HepG2 (cell line): Measurements from ENCODE around the gene MTHFD1. TPM values are rescaled to one million over a fixed set of nuclear protein-coding genes. Genes with fewer than 3 reads are reported as not detected.

Experiments used
- ATAC-seq: fragments of 200-7000 bp; cut with Tn5 transposase; 3 replicates; pipeline ENCODE4 v1.9.1; 2020; ENCODE audit warnings: mild to moderate bottlenecking, moderate library complexity
- BruUV-seq: library from RNA; stranded (reverse); fragments of 400-500 nt; replicated peaks from 2 replicates; lab custom pipeline; 2021; lab: Mats Ljungman, UMichigan
- CTCF ChIA-PET: fragments of 300-600 bp; formaldehyde crosslinking; extraction: SDS; loops from one replicate; lab custom pipeline; 2021; ENCODE audit warnings: low total read pairs, inconsistent platforms, low intra/inter-chr PET ratio; lab: Yijun Ruan, JAX
- POLR2A ChIA-PET: fragments of 350-600 bp; sonication (Branson Sonifier 250); formaldehyde crosslinking; loops from one replicate; lab custom pipeline; 2020; ENCODE audit warnings: antibody characterized with exemption, inconsistent platforms; lab: Yijun Ruan, JAX
- DNase-seq: peaks from one replicate; pipeline ENCODE4 v3.0.0-alpha.2; 2015; ENCODE audit warnings: low spot score
- FAIRE-seq: peaks from 3 replicates; lab custom pipeline; 2011; peaks lifted over from hg19 to GRCh38; lab: Jason Lieb, UNC
- H2AFZ ChIP-seq: one replicate; pipeline ENCODE4 v1.6.1; 2011; ENCODE audit warnings: low read length, inconsistent platforms
- H3K27ac ChIP-seq: fragments of 300-600 bp; 3 replicates; pipeline ENCODE4 v1.8.0; 2011; ENCODE audit warnings: mixed run types, mild to moderate bottlenecking, mixed read lengths, low read length, inconsistent platforms; ENCODE audit not compliant: insufficient read depth; ENCODE audit errors: extremely low read length
- H3K27me3 ChIP-seq, 2 experiments: fragments of 200-600 bp in 1 of 2; 2 replicates in 1 of 2; 3 replicates in 1 of 2; pipeline versions ENCODE4 v1.6.0 to v1.8.0; 2011; ENCODE audit warnings: low read length in 2 of 2, mild to moderate bottlenecking in 2 of 2, moderate library complexity in 2 of 2, inconsistent platforms in 1 of 2; ENCODE audit not compliant: insufficient read depth in 2 of 2, control insufficient read depth in 1 of 2
- H3K36me3 ChIP-seq, 2 experiments: fragments of 200-600 bp in 1 of 2; replicated peaks in 1 of 2; 2 replicates in 1 of 2; 3 replicates in 1 of 2; pipeline versions ENCODE4 v1.5.1 to v1.8.0; 2011; ENCODE audit warnings: low read length in 2 of 2, inconsistent platforms in 1 of 2; ENCODE audit not compliant: insufficient read depth in 2 of 2, control insufficient read depth in 1 of 2
- H3K4me1 ChIP-seq: 2 replicates; pipeline ENCODE4 v1.5.1; 2012; ENCODE audit warnings: low read length, inconsistent platforms; ENCODE audit not compliant: insufficient read depth
- H3K4me2 ChIP-seq: 2 replicates; pipeline ENCODE4 v1.6.0; 2011; ENCODE audit warnings: low read depth, low read length, inconsistent platforms
- H3K4me3 ChIP-seq, 3 experiments: fragments of 200-600 bp in 1 of 3; sonication (generic), shearing (Covaris generic) in 1 of 3; replicated peaks in 1 of 3; 2 replicates each; pipeline ENCODE4 v1.5.1; 2011 to 2016; ENCODE audit warnings: low read length in 3 of 3, inconsistent platforms in 2 of 3, low read depth in 2 of 3, mild to moderate bottlenecking in 2 of 3, control low read depth in 1 of 3, mixed read lengths in 1 of 3; ENCODE audit not compliant: insufficient read depth in 1 of 3
- H3K79me2 ChIP-seq: one replicate; pipeline ENCODE4 v1.6.1; 2011; ENCODE audit warnings: low read length, inconsistent platforms; ENCODE audit not compliant: insufficient read depth
- H3K9ac ChIP-seq: 2 replicates; pipeline ENCODE4 v1.6.0; 2011; ENCODE audit warnings: mild to moderate bottlenecking, low read depth, low read length, inconsistent platforms; ENCODE audit not compliant: insufficient read depth
- H3K9me3 ChIP-seq: 2 replicates; pipeline ENCODE4 v1.5.1; 2012; ENCODE audit warnings: mild to moderate bottlenecking, low read length
- H4K20me1 ChIP-seq: 2 replicates; pipeline ENCODE4 v1.6.0; 2011; ENCODE audit warnings: inconsistent platforms, mild to moderate bottlenecking, low read length, moderate library complexity; ENCODE audit not compliant: insufficient read depth
- CBX1 ChIP-seq: IDR thresholded peaks from one replicate; pipeline ENCODE4 v1.6.1; 2016; ENCODE audit warnings: antibody characterized with exemption, low read depth
- SOX6 ChIP-seq, 2 experiments: fragments of 450-650 bp in 1 of 2; sonication (generic) in 1 of 2; formaldehyde crosslinking in 1 of 2; IDR thresholded peaks; 2 replicates each; pipeline versions ENCODE4 v1.4.0 to v1.6.1; 2017 to 2020; ENCODE audit warnings: antibody characterized with exemption in 1 of 2, mild to moderate bottlenecking in 1 of 2, missing genetic modification reagents in 1 of 2
- U2AF2 ChIP-seq: fragments of 200-400 bp; formaldehyde crosslinking; IDR thresholded peaks from 2 replicates; pipeline ENCODE4 v1.6.1; 2017; ENCODE audit warnings: low read depth, mild to moderate bottlenecking, low read length
- ZNF589 ChIP-seq: sonication (generic); formaldehyde crosslinking; conservative IDR thresholded peaks from 2 replicates; pipeline ENCODE4 v1.8.0; 2022; ENCODE audit warnings: mild to moderate bottlenecking, moderate library complexity, missing genetic modification reagents
- WGBS: methylation state at CpG from one replicate; pipeline ENCODE4 v1.1.6; 2017; ENCODE audit warnings: low lambda C conversion rate; 5-methylcytosine and 5-hydroxymethylcytosine counted together
- in situ Hi-C: cut with HindIII; loops from 2 replicates; pipeline ENCODE4 v1.10.0; 2017; ENCODE audit warnings: low pct_unique_long_range_greater_than_20kb; ENCODE audit not compliant: extremely low pct_ligation_motif_present
- intact Hi-C: fragments of 100-400 bp; cut with micrococcal nuclease; formaldehyde crosslinking; loops from one replicate; pipeline ENCODE4 v1.10.0; 2022; ENCODE audit not compliant: unreplicated experiment
- polyA plus RNA-seq, 8 experiments: library from polyadenylated mRNA; depleted of rRNA in 3 of 8; stranded (reverse) in 7 of 8; unstranded in 1 of 8; fragments of >200 nt; fragmentation: Illumina TruSeq in 4 of 8; extraction: Trizol in 4 of 8; gene quantifications; 2 replicates each; pipeline versions ENCODE4 v1.2.1 to v1.2.3, GENCODE V29; 2011 to 2016; ENCODE audit warnings: low read depth in 4 of 8, missing spikeins in 1 of 8, mixed read lengths in 1 of 8; ENCODE audit not compliant: insufficient read depth in 1 of 8
- total RNA-seq, 5 experiments: library from RNA; depleted of rRNA; stranded (reverse); fragments of >200 nt; fragmentation: Illumina TruSeq; extraction: Trizol; gene quantifications; 2 replicates each; pipeline ENCODE4 v1.2.3, GENCODE V29; 2016; ENCODE audit warnings: low read depth in 1 of 5
- TF ChIP-seq, protein P1 (sequence below): sonication (generic); formaldehyde crosslinking; IDR thresholded peaks from 2 replicates; pipeline ENCODE4 v1.5.0; 2020; ENCODE audit warnings: mild to moderate bottlenecking, missing genetic modification reagents
- TF ChIP-seq, protein P2 (sequence below): sonication (generic); formaldehyde crosslinking; IDR thresholded peaks from 2 replicates; pipeline ENCODE4 v1.4.0; 2020; ENCODE audit warnings: mild to moderate bottlenecking, missing genetic modification reagents

MTHFD1 gene
- total and polyA plus RNA-seq, 2 of the 13 experiments (the other 11 are each of a cell fraction or from before 2014, with no cell fraction given) = 31.0 to 106 TPM

DNA sequence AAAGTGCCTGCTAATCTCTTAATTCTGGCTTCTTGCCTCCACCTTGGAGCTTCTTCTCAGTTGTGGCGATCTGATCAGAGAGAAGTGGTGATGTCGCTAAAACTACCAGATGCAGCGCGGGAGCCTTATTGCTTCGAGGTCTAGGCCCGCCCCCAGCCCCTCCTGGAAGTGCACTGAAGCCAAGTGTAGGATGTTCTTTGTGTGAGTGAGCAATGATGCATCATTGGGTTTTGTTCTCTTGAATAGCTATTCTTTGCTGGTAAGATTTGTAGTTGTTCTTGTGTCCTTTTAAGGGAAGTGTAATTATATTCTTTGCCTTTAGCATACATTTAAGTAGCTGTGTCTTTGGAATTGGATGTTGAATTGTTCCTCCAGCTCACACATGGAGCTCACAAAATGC lies 35.8 kb downstream of the MTHFD1 start:
- in situ Hi-C loops (no loop called here), intact Hi-C loops (no loop called here)
- Histone ChIP-seq H3K27ac (no peak overlapping the region), H3K36me3 (peaks cover 22 to 73% of the 10 kb centered on the region in 2 experiments), H3K9me3 (no peaks in the 10 kb centered on the region), H3K4me1 (no peaks in the 10 kb centered on the region), H3K4me3 (no peak overlapping the region), H3K27me3 (no peaks in the 10 kb centered on the region), H3K4me2 (no peak overlapping the region), H3K79me2 (no peaks in the 10 kb centered on the region), H2AFZ (no peak overlapping the region), H3K9ac (no peak overlapping the region), H4K20me1 (no peaks in the 10 kb centered on the region)
- TF ChIP-seq ZNF589 (CRISPR knock-in tag) (no peak), SOX6 (IDR thresholded peaks at IDR 0.05) (no peak), SOX6 (CRISPR knock-in tag; IDR thresholded peaks at IDR 0.05) (no peak), U2AF2 (no peak), CBX1 (no peak)
- TF ChIP-seq, protein P1, sequence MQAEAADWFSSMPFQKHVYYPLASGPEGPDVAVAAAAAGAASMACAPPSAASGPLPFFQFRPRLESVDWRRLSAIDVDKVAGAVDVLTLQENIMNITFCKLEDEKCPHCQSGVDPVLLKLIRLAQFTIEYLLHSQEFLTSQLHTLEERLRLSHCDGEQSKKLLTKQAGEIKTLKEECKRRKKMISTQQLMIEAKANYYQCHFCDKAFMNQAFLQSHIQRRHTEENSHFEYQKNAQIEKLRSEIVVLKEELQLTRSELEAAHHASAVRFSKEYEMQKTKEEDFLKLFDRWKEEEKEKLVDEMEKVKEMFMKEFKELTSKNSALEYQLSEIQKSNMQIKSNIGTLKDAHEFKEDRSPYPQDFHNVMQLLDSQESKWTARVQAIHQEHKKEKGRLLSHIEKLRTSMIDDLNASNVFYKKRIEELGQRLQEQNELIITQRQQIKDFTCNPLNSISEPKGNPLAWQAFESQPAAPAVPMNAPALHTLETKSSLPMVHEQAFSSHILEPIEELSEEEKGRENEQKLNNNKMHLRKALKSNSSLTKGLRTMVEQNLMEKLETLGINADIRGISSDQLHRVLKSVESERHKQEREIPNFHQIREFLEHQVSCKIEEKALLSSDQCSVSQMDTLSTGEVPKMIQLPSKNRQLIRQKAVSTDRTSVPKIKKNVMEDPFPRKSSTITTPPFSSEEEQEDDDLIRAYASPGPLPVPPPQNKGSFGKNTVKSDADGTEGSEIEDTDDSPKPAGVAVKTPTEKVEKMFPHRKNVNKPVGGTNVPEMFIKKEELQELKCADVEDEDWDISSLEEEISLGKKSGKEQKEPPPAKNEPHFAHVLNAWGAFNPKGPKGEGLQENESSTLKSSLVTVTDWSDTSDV = no peak
- TF ChIP-seq, protein P2, sequence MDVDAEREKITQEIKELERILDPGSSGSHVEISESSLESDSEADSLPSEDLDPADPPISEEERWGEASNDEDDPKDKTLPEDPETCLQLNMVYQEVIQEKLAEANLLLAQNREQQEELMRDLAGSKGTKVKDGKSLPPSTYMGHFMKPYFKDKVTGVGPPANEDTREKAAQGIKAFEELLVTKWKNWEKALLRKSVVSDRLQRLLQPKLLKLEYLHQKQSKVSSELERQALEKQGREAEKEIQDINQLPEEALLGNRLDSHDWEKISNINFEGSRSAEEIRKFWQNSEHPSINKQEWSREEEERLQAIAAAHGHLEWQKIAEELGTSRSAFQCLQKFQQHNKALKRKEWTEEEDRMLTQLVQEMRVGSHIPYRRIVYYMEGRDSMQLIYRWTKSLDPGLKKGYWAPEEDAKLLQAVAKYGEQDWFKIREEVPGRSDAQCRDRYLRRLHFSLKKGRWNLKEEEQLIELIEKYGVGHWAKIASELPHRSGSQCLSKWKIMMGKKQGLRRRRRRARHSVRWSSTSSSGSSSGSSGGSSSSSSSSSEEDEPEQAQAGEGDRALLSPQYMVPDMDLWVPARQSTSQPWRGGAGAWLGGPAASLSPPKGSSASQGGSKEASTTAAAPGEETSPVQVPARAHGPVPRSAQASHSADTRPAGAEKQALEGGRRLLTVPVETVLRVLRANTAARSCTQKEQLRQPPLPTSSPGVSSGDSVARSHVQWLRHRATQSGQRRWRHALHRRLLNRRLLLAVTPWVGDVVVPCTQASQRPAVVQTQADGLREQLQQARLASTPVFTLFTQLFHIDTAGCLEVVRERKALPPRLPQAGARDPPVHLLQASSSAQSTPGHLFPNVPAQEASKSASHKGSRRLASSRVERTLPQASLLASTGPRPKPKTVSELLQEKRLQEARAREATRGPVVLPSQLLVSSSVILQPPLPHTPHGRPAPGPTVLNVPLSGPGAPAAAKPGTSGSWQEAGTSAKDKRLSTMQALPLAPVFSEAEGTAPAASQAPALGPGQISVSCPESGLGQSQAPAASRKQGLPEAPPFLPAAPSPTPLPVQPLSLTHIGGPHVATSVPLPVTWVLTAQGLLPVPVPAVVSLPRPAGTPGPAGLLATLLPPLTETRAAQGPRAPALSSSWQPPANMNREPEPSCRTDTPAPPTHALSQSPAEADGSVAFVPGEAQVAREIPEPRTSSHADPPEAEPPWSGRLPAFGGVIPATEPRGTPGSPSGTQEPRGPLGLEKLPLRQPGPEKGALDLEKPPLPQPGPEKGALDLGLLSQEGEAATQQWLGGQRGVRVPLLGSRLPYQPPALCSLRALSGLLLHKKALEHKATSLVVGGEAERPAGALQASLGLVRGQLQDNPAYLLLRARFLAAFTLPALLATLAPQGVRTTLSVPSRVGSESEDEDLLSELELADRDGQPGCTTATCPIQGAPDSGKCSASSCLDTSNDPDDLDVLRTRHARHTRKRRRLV (CRISPR knock-in tag) = no peak
- ATAC-seq (no peak), FAIRE-seq (no peak), DNase-seq (no peak)
- 100% methylated on average over 6 of the region's 6 CpGs for WGBS
- ChIA-PET POLR2A (no interaction called here), CTCF (no interaction called here)
- BruUV-seq = no TSS peak
